ENCODE results near the gene HSPH1.

- TF ChIP-seq CTCF (IDR thresholded peaks at IDR 0.05) (no peak), POLR2A (IDR thresholded peaks at IDR 0.05) (no peak), POLR2AphosphoS5 (IDR thresholded peaks at IDR 0.05) (no peak), EP300 (IDR thresholded peaks at IDR 0.05) (no peak)
These were observed 36.8 kb upstream of the HSPH1 start for GRCh38 chr13:31198519-31198918.
